Natural killer cell treated with Interleukin-12 subunit alpha and Interleukin-12 subunit beta and Interleukin-15 and Interleukin-18, amount 100 ng/mL, for 72 hours (primary cell): Measurements from ENCODE around the gene LDLRAD4. TPM values are rescaled to one million over a fixed set of nuclear protein-coding genes. Genes with fewer than 3 reads are reported as not detected.

Experiments used
- ATAC-seq, 2 donors: fragments of 150-1000 bp; cut with Tn5 transposase in 1 of 2; sonication (Bioruptor Pico), chemical (Tn5 transposase) in 1 of 2; 2 replicates each; pipeline ENCODE4 v1.10.0; 2021
- DNase-seq: peaks from one replicate; pipeline ENCODE4 v3.0.0; 2022; ENCODE audit warnings: low spot score
- H3K27ac Mint-ChIP-seq, 2 donors: 1 replicate in 1 of 2; 2 replicates in 1 of 2; pipeline ENCODE4 v1.8.0; 2022; ENCODE audit warnings: mixed read lengths in 2 of 2, mild to moderate bottlenecking in 1 of 2, moderate library complexity in 1 of 2
- H3K27me3 Mint-ChIP-seq, 2 donors: 1 replicate in 1 of 2; 2 replicates in 1 of 2; pipeline ENCODE4 v1.8.0; 2022; ENCODE audit warnings: mixed read lengths in 2 of 2
- H3K36me3 Mint-ChIP-seq: one replicate; pipeline ENCODE4 v1.8.0; 2022; ENCODE audit warnings: mixed read lengths
- H3K4me1 Mint-ChIP-seq, 2 donors: 1 replicate in 1 of 2; 2 replicates in 1 of 2; pipeline ENCODE4 v1.8.0; 2022; ENCODE audit warnings: low read depth in 2 of 2, mixed read lengths in 2 of 2, mild to moderate bottlenecking in 1 of 2
- H3K4me3 Mint-ChIP-seq: one replicate; pipeline ENCODE4 v1.8.0; 2022; ENCODE audit warnings: mixed read lengths
- H3K9me3 Mint-ChIP-seq: 2 replicates; pipeline ENCODE4 v1.8.0; 2022; ENCODE audit warnings: mixed read lengths
- total RNA-seq, 2 donors: library from RNA; stranded (reverse); gene quantifications; one replicate each; pipeline ENCODE4 v1.2.3, GENCODE V29; 2022

Gene LDLRAD4
- total RNA-seq, 2 donors from 2014 or later, result 16.3 to 19.5 TPM

- Mint-ChIP-seq H3K4me1 (peaks cover 5 to 12% of the 10 kb centered on the region in 2 donors), H3K27ac (peak overlapping the region; percentile 40 to 80), H3K36me3 (no peaks in the 10 kb centered on the region), H3K27me3 (peaks cover 0 to 4% of the 10 kb centered on the region in 2 donors), H3K9me3 (no peaks in the 10 kb centered on the region), H3K4me3 (peak overlapping the region; percentile 62)
- ATAC-seq (peak; percentile 75 to 94), DNase-seq (peak; percentile 68)
These were observed 157.0 kb downstream of the LDLRAD4 start for GRCh38 chr18:13375302-13376255.

GRCh38 chr18:13376298-13376840 lies 157.8 kb downstream of the LDLRAD4 start:
- peak overlapping the region; percentile 40 to 80 for H3K27ac Mint-ChIP-seq
- no peak overlapping the region for H3K4me3 Mint-ChIP-seq
- ATAC-seq, result no peak
- peaks cover 5 to 12% of the 10 kb centered on the region in 2 donors for H3K4me1 Mint-ChIP-seq
- no peaks in the 10 kb centered on the region for H3K36me3 Mint-ChIP-seq
- H3K9me3 Mint-ChIP-seq, result no peaks in the 10 kb centered on the region
- H3K27me3 Mint-ChIP-seq, result peaks cover 0 to 4% of the 10 kb centered on the region in 2 donors
- DNase-seq, result peak; percentile 22

GRCh38 chr18:13376841-13377351 lies 158.3 kb downstream of the LDLRAD4 start:
- H3K27ac Mint-ChIP-seq, result no peak overlapping the region
- no peaks in the 10 kb centered on the region for H3K9me3 Mint-ChIP-seq
- no peak overlapping the region for H3K4me3 Mint-ChIP-seq
- ATAC-seq (no peak), DNase-seq (peak; percentile 58)
- peaks cover 9 to 16% of the 10 kb centered on the region in 2 donors for H3K4me1 Mint-ChIP-seq
- H3K36me3 Mint-ChIP-seq, result no peaks in the 10 kb centered on the region
- H3K27me3 Mint-ChIP-seq, result peaks cover 0 to 4% of the 10 kb centered on the region in 2 donors

- no peaks in the 10 kb centered on the region for H3K36me3 Mint-ChIP-seq
- peaks cover 0 to 4% of the 10 kb centered on the region in 2 donors for H3K27me3 Mint-ChIP-seq
- H3K27ac Mint-ChIP-seq, result no peak overlapping the region
- H3K9me3 Mint-ChIP-seq, result no peaks in the 10 kb centered on the region
- ATAC-seq (no peak), DNase-seq (peak; percentile 28)
- H3K4me1 Mint-ChIP-seq, result peaks cover 15 to 22% of the 10 kb centered on the region in 2 donors
- no peak overlapping the region for H3K4me3 Mint-ChIP-seq
These were observed 158.9 kb downstream of the LDLRAD4 start for GRCh38 chr18:13377496-13377895.

GRCh38 chr18:13378150-13378549 lies 159.6 kb downstream of the LDLRAD4 start:
- ATAC-seq (no peak), DNase-seq (peak; percentile 38)
- Mint-ChIP-seq H3K9me3 (no peaks in the 10 kb centered on the region), H3K36me3 (no peaks in the 10 kb centered on the region), H3K27ac (no peak overlapping the region), H3K4me1 (peaks cover 22 to 27% of the 10 kb centered on the region in 2 donors), H3K27me3 (peaks cover 0 to 4% of the 10 kb centered on the region in 2 donors), H3K4me3 (no peak overlapping the region)

GRCh38 chr18:13379062-13379865 lies 160.7 kb downstream of the LDLRAD4 start:
- ATAC-seq, result no peak
- Mint-ChIP-seq H3K27me3 (peaks cover 0 to 4% of the 10 kb centered on the region in 2 donors), H3K9me3 (no peaks in the 10 kb centered on the region), H3K4me3 (no peak overlapping the region), H3K4me1 (peaks cover 23 to 27% of the 10 kb centered on the region in 2 donors), H3K27ac (no peak overlapping the region), H3K36me3 (no peaks in the 10 kb centered on the region)
- peak; percentile 47 for DNase-seq

GRCh38 chr18:13379930-13380690 lies 161.6 kb downstream of the LDLRAD4 start:
- Mint-ChIP-seq H3K36me3 (no peaks in the 10 kb centered on the region), H3K27ac (no peak overlapping the region), H3K4me1 (peaks cover 23 to 26% of the 10 kb centered on the region in 2 donors), H3K9me3 (no peaks in the 10 kb centered on the region), H3K4me3 (no peak overlapping the region), H3K27me3 (peaks cover 0 to 4% of the 10 kb centered on the region in 2 donors)
- no peak for DNase-seq
- ATAC-seq, result no peak

- Mint-ChIP-seq H3K4me1 (peaks cover 20 to 21% of the 10 kb centered on the region in 2 donors), H3K4me3 (no peak overlapping the region), H3K27me3 (peaks cover 0 to 4% of the 10 kb centered on the region in 2 donors), H3K36me3 (no peaks in the 10 kb centered on the region), H3K9me3 (no peaks in the 10 kb centered on the region), H3K27ac (no peak overlapping the region)
- DNase-seq, result no peak
- no peak for ATAC-seq
These were observed 162.1 kb downstream of the LDLRAD4 start for GRCh38 chr18:13380691-13381070.

- peak overlapping the region; percentile 74 for H3K4me3 Mint-ChIP-seq
- H3K4me1 Mint-ChIP-seq, result peaks cover 16 to 18% of the 10 kb centered on the region in 2 donors
- no peaks in the 10 kb centered on the region for H3K36me3 Mint-ChIP-seq
- H3K27ac Mint-ChIP-seq, result peak overlapping the region; percentile 58 to 91
- ATAC-seq (no peak), DNase-seq (no peak)
- H3K9me3 Mint-ChIP-seq, result no peaks in the 10 kb centered on the region
- H3K27me3 Mint-ChIP-seq, result peaks cover 0 to 4% of the 10 kb centered on the region in 2 donors
These were observed 162.8 kb downstream of the LDLRAD4 start for GRCh38 chr18:13381331-13381730.

GRCh38 chr18:13381944-13382365 lies 163.4 kb downstream of the LDLRAD4 start:
- Mint-ChIP-seq H3K27me3 (peaks cover 0 to 4% of the 10 kb centered on the region in 2 donors), H3K4me3 (peak overlapping the region; percentile 74), H3K9me3 (no peaks in the 10 kb centered on the region), H3K27ac (peak overlapping the region; percentile 58 to 91), H3K4me1 (peaks cover 16 to 18% of the 10 kb centered on the region in 2 donors), H3K36me3 (no peaks in the 10 kb centered on the region)
- peak in 1 of 2 donors; percentile 72 for ATAC-seq
- peak; percentile 40 for DNase-seq

- ATAC-seq (peak in 1 of 2 donors; percentile 4), DNase-seq (no peak)
- Mint-ChIP-seq H3K9me3 (no peaks in the 10 kb centered on the region), H3K4me1 (peaks cover 16 to 18% of the 10 kb centered on the region in 2 donors), H3K27me3 (peaks cover 0 to 4% of the 10 kb centered on the region in 2 donors), H3K36me3 (no peaks in the 10 kb centered on the region), H3K4me3 (peak overlapping the region; percentile 74), H3K27ac (peak overlapping the region; percentile 58 to 91)
These were observed 163.9 kb downstream of the LDLRAD4 start for GRCh38 chr18:13382366-13382953.
